GM21423 (cell line): ENCODE measurements around the gene ZNF26.

Source experiments
- ATAC-seq: cut with Tn5 transposase; IDR thresholded peaks from one replicate; pipeline ENCODE4 v1.9.1; 2021; ENCODE audit warnings: mild to moderate bottlenecking, moderate library complexity; ENCODE audit not compliant: unreplicated experiment

The ZNF26 gene

DNA sequence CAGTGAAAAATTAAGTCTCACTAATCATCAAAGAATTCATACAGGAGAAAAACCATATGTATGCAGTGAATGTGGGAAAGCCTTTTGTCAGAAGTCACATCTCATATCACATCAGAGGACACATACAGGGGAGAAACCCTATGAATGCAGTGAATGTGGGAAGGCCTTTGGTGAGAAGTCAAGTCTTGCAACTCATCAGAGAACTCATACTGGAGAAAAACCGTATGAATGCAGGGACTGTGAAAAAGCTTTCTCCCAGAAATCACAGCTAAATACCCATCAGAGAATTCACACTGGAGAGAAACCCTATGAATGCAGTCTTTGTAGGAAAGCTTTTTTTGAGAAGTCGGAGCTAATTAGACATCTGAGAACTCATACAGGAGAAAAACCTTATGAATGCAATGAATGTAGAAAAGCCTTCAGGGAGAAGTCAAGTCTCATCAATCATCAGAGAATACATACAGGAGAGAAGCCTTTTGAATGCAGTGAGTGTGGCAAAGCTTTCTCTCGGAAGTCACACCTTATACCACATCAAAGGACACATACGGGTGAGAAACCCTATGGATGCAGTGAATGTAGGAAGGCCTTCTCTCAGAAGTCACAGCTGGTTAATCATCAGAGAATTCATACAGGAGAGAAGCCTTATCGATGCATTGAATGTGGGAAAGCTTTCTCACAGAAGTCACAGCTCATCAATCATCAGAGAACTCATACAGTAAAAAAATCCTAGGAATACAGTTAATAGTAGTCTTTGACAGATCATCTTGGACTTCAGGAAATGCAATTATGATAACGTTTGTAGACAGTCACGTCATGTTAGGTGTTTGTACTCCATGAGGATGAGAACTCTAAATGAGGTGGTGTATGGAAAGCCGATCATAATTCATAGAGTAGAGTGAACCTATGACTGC lies 72.3 kb downstream of the ZNF26 start:
- no peak for ATAC-seq

DNA sequence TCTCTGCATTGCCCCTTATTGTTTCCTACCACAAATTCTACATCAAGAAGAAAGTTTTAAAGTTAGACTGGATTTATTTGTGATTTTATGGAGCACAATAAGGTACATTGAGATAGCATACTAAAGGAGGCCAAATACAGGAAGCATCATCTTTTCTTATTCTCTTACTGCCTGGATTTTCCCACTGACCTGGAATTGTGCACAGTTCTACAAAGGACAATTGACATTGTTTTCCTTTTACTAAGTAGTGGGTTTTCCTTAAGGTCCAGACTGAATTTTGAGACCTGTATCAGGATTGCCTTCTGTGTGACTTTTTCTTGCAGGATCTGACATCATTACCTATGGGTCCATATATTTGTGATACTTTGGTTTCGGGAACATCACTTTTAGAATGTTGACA lies 75.8 kb downstream of the ZNF26 start:
- ATAC-seq = no peak

DNA sequence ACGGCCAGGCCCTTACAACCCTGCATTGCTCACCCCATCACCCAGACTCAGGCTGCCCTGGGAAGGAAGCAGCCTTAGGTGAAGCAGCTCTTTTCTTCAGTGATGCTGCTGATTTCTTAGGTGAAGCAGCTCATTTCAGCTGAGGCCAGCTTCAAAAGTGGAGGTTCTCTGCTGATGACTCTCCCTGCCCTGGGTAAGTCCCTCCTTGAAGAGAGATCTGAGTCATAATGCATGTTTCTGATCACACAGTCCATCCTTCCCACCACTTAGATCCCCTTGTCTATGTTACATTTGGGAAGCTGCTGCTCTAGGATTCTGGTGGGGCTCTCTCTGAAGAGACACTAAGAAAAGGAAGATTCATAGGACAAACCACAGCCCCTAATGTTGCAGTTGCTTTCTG lies 77.4 kb downstream of the ZNF26 start:
- ATAC-seq = no peak

DNA sequence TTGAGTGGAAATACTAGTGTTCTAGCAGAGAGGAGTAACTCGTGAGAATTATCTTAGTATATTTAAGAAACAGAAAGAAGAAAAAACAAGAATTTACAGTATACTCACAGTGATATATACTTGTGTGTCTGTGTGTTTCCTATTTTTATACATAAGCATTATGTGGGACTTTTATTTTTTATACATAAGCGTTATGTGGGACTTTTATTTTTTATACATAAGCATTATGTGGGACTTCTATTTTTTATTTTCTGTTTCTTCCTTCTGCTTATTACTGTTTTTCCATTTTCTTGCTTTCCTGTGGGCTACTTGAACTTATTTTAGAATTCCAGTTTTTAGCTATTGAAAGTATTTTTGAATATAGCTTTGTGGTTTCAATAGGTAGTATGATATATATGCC lies 87.7 kb downstream of the ZNF26 start:
- no peak for ATAC-seq
